Subcutaneous abdominal adipose tissue (tissue), 5 donors: ENCODE data around the gene ELF4.

Experiments used
- H3K27ac ChIP-seq: one replicate; pipeline ENCODE4 v1.7.0; 2013; ENCODE audit warnings: low read depth, mild to moderate bottlenecking, inconsistent platforms, low read length, moderate library complexity
- H3K27me3 ChIP-seq, 5 donors: one replicate each; pipeline ENCODE4 v1.7.0; 2013; ENCODE audit warnings: low read length in 5 of 5, inconsistent platforms in 1 of 5; ENCODE audit not compliant: control insufficient read depth in 5 of 5, insufficient read depth in 4 of 5
- H3K36me3 ChIP-seq, 5 donors: one replicate each; pipeline ENCODE4 v1.7.0; 2013; ENCODE audit warnings: low read length in 5 of 5; ENCODE audit not compliant: control insufficient read depth in 5 of 5, insufficient read depth in 5 of 5
- H3K4me1 ChIP-seq, 5 donors: one replicate each; pipeline ENCODE4 v1.7.0; 2013; ENCODE audit warnings: low read length in 5 of 5, mild to moderate bottlenecking in 3 of 5, moderate library complexity in 1 of 5; ENCODE audit not compliant: control insufficient read depth in 5 of 5, insufficient read depth in 5 of 5
- H3K4me3 ChIP-seq, 5 donors: one replicate each; pipeline ENCODE4 v1.7.0; 2013; ENCODE audit warnings: low read length in 5 of 5, low read depth in 1 of 5
- H3K9ac ChIP-seq, 5 donors: one replicate each; pipeline ENCODE4 v1.7.0; 2013; ENCODE audit warnings: low read length in 5 of 5, mild to moderate bottlenecking in 4 of 5, moderate library complexity in 3 of 5
- H3K9me3 ChIP-seq, 5 donors: one replicate each; pipeline ENCODE4 v1.7.0; 2013; ENCODE audit warnings: low read length in 5 of 5; ENCODE audit not compliant: control insufficient read depth in 5 of 5
- donor health status: healthy.
- donor health status: healthy.
- donor health status: healthy.
- donor health status: healthy.
- donor health status: healthy.

ELF4 gene

DNA sequence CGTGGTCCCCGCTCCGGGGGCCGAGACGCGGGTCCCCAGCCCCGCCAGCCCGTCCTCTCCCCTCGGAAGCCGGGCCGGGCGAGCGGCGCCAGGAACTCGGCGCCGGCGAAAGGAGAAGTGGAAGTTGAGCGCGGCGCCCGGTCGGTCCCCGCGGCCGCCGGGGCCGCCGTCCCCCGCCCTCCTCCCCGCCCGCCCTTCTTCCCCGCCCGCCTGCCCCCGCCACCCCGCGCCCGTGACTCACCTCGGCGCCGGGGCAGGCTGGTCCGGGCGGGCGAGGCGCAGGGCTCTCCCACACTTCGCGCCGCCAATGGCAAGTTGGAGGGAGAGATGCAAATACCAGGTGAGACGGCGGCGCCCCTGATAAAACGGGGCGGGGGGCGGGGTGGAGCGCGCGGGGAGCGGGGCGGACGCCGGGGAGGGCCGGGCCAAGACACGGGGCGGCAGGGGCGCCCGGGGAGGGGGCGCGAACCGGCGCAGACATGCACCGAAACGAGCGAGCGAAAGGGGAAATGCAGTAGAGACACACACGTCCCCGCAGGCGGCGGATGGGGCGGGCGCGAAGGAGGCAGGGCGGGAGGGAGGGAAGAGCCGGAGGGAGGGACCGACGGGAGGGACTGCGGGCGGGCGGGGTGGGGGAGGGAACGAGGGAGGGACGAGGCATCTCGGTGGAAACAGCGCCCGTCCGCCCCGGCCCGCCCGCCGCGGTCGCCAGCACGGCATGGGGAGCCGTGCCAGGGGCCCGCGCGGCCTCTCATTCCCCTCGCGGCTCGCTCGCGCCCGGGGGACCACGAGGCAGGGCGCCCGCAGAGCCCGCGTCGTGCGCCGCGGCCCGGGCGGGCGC lies at the start of gene ELF4:
TSS of gene ELF4 (minus strand) at position 119 of the 841 bp plus-strand sequence. CDS start 29,167 bp downstream, outside the sequence.
- Histone ChIP-seq H3K4me1 (peaks cover 0 to 33% (median 19%) of the 10 kb centered on the region in 5 donors), H3K27me3 (peaks cover 5 to 16% (median 16%) of the 10 kb centered on the region in 5 donors), H3K36me3 (no peaks in the 10 kb centered on the region), H3K9me3 (peaks cover 0 to 3% (median 0%) of the 10 kb centered on the region in 5 donors), H3K4me3 (peak within 1 kb of the TSS; percentile 39 to 69 (median 63)), H3K27ac (peak within 1 kb of the TSS; percentile 78), H3K9ac (peak within 1 kb of the TSS in 4 of 5 donors; percentile 40 to 79 (median 71))

DNA sequence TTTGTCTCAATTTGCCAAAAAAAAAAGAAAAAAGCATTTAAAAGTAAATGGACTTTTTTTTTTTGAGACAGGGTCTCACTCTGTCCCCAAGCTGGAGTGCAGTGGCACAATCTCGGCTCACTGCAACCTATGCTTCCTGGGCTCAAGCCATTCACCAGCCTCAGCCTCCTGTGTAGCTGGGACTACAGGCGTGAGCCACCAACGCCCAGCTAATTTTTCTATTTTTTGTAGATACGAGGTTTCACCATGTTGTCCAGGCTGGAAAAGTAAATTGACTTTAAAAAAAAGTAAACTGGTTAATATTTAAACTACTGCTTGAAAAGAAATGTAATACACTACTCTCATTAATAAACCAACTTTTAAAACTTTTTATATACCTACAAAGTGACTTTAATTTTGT lies 49.5 kb upstream of the ELF4 start:
- no peak overlapping the region for H3K9ac ChIP-seq
- peaks cover 0 to 3% (median 0%) of the 10 kb centered on the region in 5 donors for H3K36me3 ChIP-seq
- H3K9me3 ChIP-seq, result no peaks in the 10 kb centered on the region
- no peaks in the 10 kb centered on the region for H3K27me3 ChIP-seq
- H3K27ac ChIP-seq, result no peak overlapping the region
- no peak overlapping the region for H3K4me3 ChIP-seq
- H3K4me1 ChIP-seq, result peaks cover 0 to 15% (median 10%) of the 10 kb centered on the region in 5 donors

DNA sequence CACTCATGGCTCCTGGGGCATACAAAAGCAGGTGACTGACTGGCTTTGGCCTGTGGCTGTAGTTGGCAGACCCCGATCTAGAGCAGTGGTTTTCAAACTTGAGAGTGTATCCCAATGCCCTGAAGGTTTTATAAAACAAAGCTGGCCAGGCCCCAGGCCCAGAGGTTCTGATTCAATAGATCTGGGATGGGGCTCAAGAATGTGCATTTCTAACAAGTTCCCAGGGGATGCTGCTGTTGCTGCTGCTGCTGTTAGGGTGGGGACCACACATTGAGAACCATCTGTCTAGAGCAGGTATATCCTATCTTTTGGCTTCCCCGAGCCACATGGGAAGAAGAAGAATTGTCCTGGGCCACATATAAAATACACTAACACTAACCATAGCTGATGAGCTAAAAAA lies 48.0 kb upstream of the ELF4 start:
- no peak overlapping the region for H3K9ac ChIP-seq
- no peaks in the 10 kb centered on the region for H3K9me3 ChIP-seq
- no peaks in the 10 kb centered on the region for H3K27me3 ChIP-seq
- peaks cover 0 to 8% (median 2%) of the 10 kb centered on the region in 5 donors for H3K4me1 ChIP-seq
- H3K36me3 ChIP-seq, result peaks cover 0 to 3% (median 0%) of the 10 kb centered on the region in 5 donors
- no peak overlapping the region for H3K27ac ChIP-seq
- H3K4me3 ChIP-seq, result no peak overlapping the region

DNA sequence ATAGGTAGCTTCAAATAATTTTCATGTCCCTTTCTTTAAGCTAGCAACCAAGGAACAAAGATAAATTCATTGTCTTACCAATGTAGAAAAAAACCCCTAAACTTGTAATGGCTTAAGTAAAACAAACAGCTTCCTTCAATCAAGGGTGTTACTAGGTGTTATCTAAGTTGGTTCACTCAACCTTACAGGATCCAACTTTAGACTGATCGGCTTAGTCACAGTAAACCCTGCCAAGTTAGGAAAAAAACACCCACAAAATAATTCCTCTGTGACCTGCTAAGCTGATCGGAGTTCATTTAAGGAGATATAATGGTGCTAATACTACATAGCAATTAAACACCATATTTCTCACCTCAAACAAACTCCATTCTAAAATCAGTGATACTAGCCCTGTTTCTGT lies 45.3 kb upstream of the ELF4 start:
- no peak overlapping the region for H3K9ac ChIP-seq
- H3K27me3 ChIP-seq, result no peaks in the 10 kb centered on the region
- no peak overlapping the region for H3K4me3 ChIP-seq
- peaks cover 0 to 2% (median 0%) of the 10 kb centered on the region in 5 donors for H3K4me1 ChIP-seq
- no peak overlapping the region for H3K27ac ChIP-seq
- H3K9me3 ChIP-seq, result no peaks in the 10 kb centered on the region
- H3K36me3 ChIP-seq, result peaks cover 0 to 3% (median 0%) of the 10 kb centered on the region in 5 donors

DNA sequence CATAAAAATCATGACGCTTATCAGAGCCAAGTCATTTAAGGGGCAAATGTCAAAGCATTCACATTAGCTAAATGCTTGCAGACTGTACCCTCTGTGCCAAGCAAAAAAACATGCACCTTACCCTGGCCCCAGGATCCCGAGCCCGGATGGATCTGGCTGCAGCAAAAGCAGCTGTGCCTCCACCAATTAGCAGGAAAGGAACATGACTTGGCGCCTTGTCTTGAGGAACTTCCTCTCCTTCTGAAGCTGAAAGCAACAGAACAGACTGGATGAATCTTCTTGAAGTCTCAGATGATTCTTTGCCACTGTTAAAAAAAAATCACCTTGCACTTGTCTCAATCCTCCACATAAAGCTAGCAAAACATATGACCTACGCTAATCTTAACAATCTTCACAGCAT lies 37.3 kb upstream of the ELF4 start:
- peaks cover 15 to 46% (median 20%) of the 10 kb centered on the region in 5 donors for H3K36me3 ChIP-seq

DNA sequence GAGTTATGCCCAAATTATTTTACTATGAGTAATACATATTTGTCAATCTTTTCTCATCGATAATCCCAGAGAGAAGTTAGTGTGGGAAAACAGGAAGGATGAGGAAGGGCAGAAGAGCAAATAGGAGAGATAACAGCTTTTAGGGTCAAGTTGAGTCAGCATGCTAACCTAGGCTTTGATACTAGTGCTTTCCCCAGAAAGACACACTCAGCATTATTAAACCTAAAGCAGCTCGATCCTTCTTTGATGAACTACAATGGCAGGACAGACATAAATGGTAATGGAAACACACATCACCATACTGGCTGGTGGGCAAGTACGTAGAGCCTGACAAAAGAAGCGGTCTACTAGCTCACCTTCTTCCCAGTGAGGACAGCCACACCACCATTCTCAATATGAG lies 34.8 kb upstream of the ELF4 start:
- no peaks in the 10 kb centered on the region for H3K9me3 ChIP-seq
- H3K27me3 ChIP-seq, result peaks cover 0 to 5% (median 0%) of the 10 kb centered on the region in 5 donors
- no peak overlapping the region for H3K9ac ChIP-seq
- H3K4me3 ChIP-seq, result no peak overlapping the region
- H3K27ac ChIP-seq, result no peak overlapping the region
- H3K4me1 ChIP-seq, result no peaks in the 10 kb centered on the region
- peaks cover 15 to 51% (median 28%) of the 10 kb centered on the region in 5 donors for H3K36me3 ChIP-seq

More for the DNA sequence above, 37.3 kb upstream of the ELF4 start:
- no peak overlapping the region for H3K9ac ChIP-seq
- H3K9me3 ChIP-seq, result no peaks in the 10 kb centered on the region
- H3K4me1 ChIP-seq, result no peaks in the 10 kb centered on the region
- peaks cover 0 to 5% (median 0%) of the 10 kb centered on the region in 5 donors for H3K27me3 ChIP-seq
- H3K27ac ChIP-seq, result no peak overlapping the region
- H3K4me3 ChIP-seq, result no peak overlapping the region

DNA sequence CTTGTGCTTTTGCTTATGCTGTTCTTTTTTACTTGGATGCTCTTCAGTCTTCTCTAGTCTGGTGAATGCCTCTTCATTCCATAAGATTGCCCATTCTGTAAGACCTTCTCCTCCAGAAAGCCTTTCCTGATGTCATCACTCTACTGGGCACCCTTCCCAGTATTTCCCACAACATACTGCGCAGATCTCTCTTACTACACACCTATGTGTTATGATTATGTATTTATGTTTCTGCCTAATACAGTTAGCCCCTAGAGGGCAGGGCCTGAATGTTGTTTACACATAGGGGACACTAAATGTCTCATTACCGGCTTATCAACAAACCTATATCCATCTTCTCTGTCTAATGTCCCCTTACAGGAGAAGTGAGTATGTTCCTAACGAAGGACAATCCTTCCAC lies 34.2 kb upstream of the ELF4 start:
- H3K36me3 ChIP-seq, result peaks cover 20 to 56% (median 28%) of the 10 kb centered on the region in 5 donors
- H3K9me3 ChIP-seq, result no peaks in the 10 kb centered on the region
- peaks cover 0 to 5% (median 0%) of the 10 kb centered on the region in 5 donors for H3K27me3 ChIP-seq
- H3K4me1 ChIP-seq, result peaks cover 0 to 4% (median 0%) of the 10 kb centered on the region in 5 donors
- no peak overlapping the region for H3K9ac ChIP-seq
- no peak overlapping the region for H3K27ac ChIP-seq
- no peak overlapping the region for H3K4me3 ChIP-seq

DNA sequence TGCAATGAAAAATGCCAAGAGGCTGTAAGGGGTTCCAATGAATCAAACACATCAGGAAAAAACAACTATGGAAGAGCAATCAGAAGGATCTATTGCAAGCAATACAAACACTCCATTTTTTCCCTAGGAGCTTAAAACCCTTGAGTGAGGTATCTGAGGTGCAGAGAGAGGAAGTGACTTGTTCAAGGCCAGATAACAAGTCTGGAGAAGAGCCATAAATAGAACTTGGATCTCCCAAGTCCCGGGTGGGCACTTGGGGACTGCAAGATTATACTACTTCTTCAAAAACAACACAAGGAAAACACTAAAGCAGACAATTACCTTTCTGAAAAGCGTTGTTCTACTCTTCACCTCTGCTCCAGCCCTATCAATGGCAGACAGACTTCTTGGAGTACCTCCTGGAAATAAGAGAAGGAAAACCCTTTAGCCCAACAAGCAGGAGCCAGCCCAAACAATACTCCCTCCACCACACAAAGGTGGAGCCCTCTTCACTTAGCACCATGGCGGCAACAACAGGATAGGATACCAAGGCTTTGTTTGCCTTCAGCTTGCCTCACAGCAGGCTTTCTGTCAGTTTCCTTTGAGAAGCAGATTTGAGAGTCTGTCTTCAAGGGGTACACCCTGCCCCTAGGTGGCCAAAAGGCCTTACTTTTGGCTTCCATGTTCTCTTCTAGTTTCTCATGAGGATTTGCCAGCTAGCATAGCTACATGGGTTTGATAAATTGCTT lies 29.3 kb upstream of the ELF4 start:
- no peak overlapping the region for H3K27ac ChIP-seq
- H3K4me1 ChIP-seq, result peaks cover 0 to 19% (median 4%) of the 10 kb centered on the region in 5 donors
- H3K9ac ChIP-seq, result no peak overlapping the region
- H3K36me3 ChIP-seq, result peaks cover 11 to 46% (median 20%) of the 10 kb centered on the region in 5 donors
- H3K9me3 ChIP-seq, result no peaks in the 10 kb centered on the region
- H3K27me3 ChIP-seq, result peaks cover 0 to 6% (median 0%) of the 10 kb centered on the region in 5 donors
- H3K4me3 ChIP-seq, result no peak overlapping the region

DNA sequence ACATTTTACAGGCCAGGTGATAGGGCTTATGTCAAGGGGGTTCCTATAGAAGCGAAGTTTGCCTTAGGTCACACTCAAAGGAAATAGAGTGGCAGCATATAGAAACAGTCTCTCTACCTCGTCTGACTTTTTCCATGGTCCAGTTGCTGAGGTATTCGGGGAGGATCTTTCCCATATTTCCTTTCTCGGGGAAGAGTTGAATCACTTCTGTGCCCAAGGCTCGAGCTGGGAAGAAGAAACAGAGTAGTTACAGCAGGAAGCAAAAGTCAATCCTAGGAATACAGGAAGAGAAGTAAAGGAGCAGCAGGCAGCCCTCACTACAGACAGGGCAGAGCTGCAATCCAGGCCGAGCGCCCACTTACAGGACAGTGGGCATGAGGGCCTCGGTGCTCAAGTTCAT lies 26.7 kb upstream of the ELF4 start:
- peaks cover 0 to 6% (median 0%) of the 10 kb centered on the region in 5 donors for H3K27me3 ChIP-seq
- H3K4me3 ChIP-seq, result no peak overlapping the region
- no peak overlapping the region for H3K27ac ChIP-seq
- H3K9ac ChIP-seq, result no peak overlapping the region
- H3K4me1 ChIP-seq, result peaks cover 0 to 19% (median 4%) of the 10 kb centered on the region in 5 donors
- H3K36me3 ChIP-seq, result peaks cover 8 to 35% (median 22%) of the 10 kb centered on the region in 5 donors
- H3K9me3 ChIP-seq, result no peaks in the 10 kb centered on the region
